HG03520 (cell line): ENCODE results near the gene TM9SF1.
A peak's percentile ranks its signal among the peaks of the same experiment; 100 is the strongest.

Source experiments
- ATAC-seq: cut with Tn5 transposase; IDR thresholded peaks from one replicate; pipeline ENCODE4 v1.9.1; 2021; ENCODE audit warnings: mild to moderate bottlenecking, moderate library complexity; ENCODE audit not compliant: unreplicated experiment

Gene TM9SF1

GRCh38 chr14:24156840-24157239 lies 38.4 kb downstream of the TM9SF1 start:
- ATAC-seq, result no peak

- no peak for ATAC-seq
These were observed 40.1 kb downstream of the TM9SF1 start for GRCh38 chr14:24155100-24155499.

DNA sequence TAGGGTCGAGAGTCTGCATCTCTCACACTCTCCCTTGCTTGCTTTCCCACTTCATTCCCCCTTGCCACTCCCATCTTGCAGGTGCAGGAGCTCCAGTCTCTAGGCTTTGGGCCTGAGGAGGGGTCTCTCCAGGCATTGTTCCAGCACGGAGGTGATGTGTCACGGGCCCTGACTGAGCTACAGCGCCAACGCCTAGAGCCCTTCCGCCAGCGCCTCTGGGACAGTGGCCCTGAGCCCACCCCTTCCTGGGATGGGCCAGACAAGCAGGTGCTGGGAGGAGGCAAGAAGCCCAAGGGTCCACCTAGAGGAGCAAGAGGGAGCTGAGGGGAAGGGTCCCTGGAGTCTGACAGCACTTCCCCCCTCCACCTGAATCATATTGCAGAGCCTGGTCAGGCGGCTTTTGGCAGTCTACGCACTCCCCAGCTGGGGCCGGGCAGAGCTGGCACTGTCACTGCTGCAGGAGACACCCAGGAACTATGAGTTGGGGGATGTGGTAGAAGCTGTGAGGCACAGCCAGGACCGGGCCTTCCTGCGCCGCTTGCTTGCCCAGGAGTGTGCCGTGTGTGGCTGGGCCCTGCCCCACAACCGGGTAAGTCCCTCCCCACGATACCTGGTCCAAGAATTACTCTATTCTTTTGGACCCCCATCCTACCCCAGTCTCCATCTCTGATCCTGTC lies 43.7 kb downstream of the TM9SF1 start:
- no peak for ATAC-seq

GRCh38 chr14:24150993-24151392 lies 44.2 kb downstream of the TM9SF1 start:
- ATAC-seq, result no peak

DNA sequence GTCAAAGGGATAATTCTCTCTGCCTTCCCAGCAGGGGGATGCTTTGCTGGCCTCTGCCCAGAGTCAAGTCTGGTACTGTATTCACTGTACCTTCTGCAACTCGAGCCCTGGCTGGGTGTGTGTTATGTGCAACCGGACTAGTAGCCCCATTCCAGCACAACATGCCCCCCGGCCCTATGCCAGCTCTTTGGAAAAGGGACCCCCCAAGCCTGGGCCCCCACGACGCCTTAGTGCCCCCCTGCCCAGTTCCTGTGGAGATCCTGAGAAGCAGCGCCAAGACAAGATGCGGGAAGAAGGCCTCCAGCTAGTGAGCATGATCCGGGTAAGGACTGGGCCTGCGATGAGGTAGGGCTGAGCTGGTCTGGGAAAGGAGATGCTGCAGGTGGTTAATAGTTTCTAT lies 44.7 kb downstream of the TM9SF1 start:
- ATAC-seq, result no peak

DNA sequence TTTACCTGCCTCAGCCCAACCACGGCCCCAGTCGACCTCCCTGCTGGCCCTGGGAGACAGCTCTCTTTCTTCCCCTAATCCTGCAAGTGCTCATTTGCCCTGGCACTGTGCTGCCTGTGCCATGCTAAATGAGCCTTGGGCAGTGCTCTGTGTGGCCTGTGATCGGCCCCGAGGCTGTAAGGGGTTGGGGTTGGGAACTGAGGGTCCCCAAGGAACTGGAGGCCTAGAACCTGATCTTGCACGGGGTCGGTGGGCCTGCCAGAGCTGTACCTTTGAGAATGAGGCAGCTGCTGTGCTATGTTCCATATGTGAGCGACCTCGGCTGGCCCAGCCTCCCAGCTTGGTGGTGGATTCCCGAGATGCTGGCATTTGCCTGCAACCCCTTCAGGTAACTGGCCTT lies 45.2 kb downstream of the TM9SF1 start:
- ATAC-seq, result no peak

GRCh38 chr14:24149302-24149969 lies 45.8 kb downstream of the TM9SF1 start:
- no peak for ATAC-seq

- no peak for ATAC-seq
These were observed 47.3 kb downstream of the TM9SF1 start for GRCh38 chr14:24147761-24148428.

- peak; percentile 81 for ATAC-seq
These were observed 48.1 kb downstream of the TM9SF1 start, which contains the start of gene RNF31 for GRCh38 chr14:24146978-24147760. Gene RNF31 (plus strand): TSS chr14:24147498. CDS start chr14:24147699, 201 bp downstream.

DNA sequence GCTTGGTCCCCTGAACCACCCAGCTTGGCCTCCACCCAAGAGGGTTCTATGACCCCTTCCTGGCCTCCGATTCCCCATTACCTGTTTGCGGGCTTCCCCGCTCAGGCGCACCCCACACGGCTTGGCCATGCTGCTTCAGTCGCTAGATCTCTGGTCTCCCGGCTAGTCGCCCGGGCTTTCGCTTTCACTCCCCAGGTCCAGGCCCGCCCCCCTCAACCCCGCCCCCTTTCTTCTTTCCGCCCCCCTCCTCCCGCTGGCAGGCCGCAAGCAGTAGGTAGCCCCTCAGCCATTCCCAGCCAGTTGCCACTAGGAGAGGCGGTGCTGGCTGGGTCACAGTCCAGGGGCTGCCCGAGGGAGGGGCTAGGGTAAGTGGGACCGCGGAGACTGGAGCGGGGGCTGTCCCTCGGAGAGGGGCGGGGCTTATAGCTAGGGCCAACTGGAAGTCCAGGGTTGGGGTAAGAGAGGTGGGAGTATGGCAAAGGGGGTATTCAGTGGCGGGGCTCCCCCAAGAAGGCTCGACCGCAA lies 48.7 kb downstream of the TM9SF1 start, which contains the start of gene PSME2:
PSME2 (minus strand) TSS at position 158 of the 525 bp plus-strand sequence; CDS start at position 129, 29 bp downstream.
- peak; percentile 54 for ATAC-seq

GRCh38 chr14:24145690-24146452 lies 49.4 kb downstream of the TM9SF1 start:
- no peak for ATAC-seq

- ATAC-seq, result no peak
These were observed 50.0 kb downstream of the TM9SF1 start for GRCh38 chr14:24145219-24145618.

- no peak for ATAC-seq
These were observed 50.8 kb downstream of the TM9SF1 start for GRCh38 chr14:24144451-24144850.

DNA sequence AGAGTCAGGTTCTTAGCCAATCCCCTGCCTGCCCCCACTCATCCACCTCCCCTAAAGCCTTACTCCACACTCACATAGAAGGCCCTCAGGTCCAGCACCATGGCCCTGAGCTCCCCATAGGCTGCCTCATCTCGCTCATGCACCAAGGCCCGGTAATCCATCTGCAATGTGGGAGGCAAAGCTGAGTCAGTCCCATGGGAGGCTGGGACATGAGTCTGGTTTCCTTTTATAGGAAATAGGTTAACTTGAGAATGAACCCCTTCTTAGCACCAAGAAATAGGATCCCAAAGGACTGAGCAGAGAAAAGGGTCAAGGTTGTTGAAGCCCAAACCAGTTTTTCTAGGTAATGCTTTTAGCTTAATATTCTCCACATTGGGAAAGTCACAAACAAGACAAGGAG lies 51.7 kb downstream of the TM9SF1 start:
- ATAC-seq, result no peak

- peak; percentile 76 for ATAC-seq
These were observed 54.0 kb downstream of the TM9SF1 start, which contains the start of gene EMC9 for GRCh38 chr14:24141097-24141880. Gene EMC9 (minus strand): TSS chr14:24141591. CDS start chr14:24141304, 287 bp downstream.

GRCh38 chr14:24139272-24139934 lies 55.8 kb downstream of the TM9SF1 start:
- no peak for ATAC-seq
